H1 (cell line): ENCODE data around the gene CLEC4F. TPM values are rescaled to one million over a fixed set of nuclear protein-coding genes. Genes with fewer than 3 reads are reported as not detected.
A peak's percentile ranks its signal among the peaks of the same experiment; 100 is the strongest.

ENCODE experiments used
- CTCF ChIA-PET: fragments of 300-600 bp; sonication (Branson Sonifier 250); formaldehyde crosslinking; loops from one replicate; lab custom pipeline; 2021; ENCODE audit not compliant: partially characterized antibody; lab: Charles Lee
- POLR2A ChIA-PET: fragments of 300-600 bp; sonication (Branson Sonifier 250); formaldehyde crosslinking; loops from one replicate; lab custom pipeline; 2021; ENCODE audit warnings: inconsistent platforms; ENCODE audit not compliant: partially characterized antibody; lab: Charles Lee
- DNase-seq, 2 experiments: peaks; one replicate each; pipeline versions ENCODE4 v3.0.0 to v3.0.0-alpha.2; 2010 to 2022; ENCODE audit warnings: low spot score in 2 of 2, low read depth in 1 of 2, mixed read lengths in 1 of 2
- FAIRE-seq: peaks from 2 replicates; lab custom pipeline; 2011; peaks lifted over from hg19 to GRCh38; lab: Jason Lieb, UNC
- H2AFZ ChIP-seq: 2 replicates; pipeline ENCODE4 v1.8.1; 2012; ENCODE audit warnings: low read length, inconsistent platforms
- H2AK5ac ChIP-seq: 2 replicates; pipeline ENCODE4 v1.6.1; 2013; ENCODE audit warnings: low read depth, low read length
- H2BK120ac ChIP-seq: replicated peaks from 2 replicates; pipeline ENCODE3; 2013; ENCODE audit warnings: low read depth, low read length, inconsistent platforms
- H2BK12ac ChIP-seq: 2 replicates; pipeline ENCODE4 v1.6.1; 2013; ENCODE audit warnings: low read depth, low read length
- H2BK15ac ChIP-seq: 2 replicates; pipeline ENCODE4 v1.6.1; 2013; ENCODE audit warnings: low read length
- H2BK20ac ChIP-seq: 2 replicates; pipeline ENCODE4 v1.6.1; 2013; ENCODE audit warnings: low read length
- H2BK5ac ChIP-seq: 2 replicates; pipeline ENCODE4 v1.6.1; 2013; ENCODE audit warnings: low read depth, low read length
- H3K14ac ChIP-seq: 2 replicates; pipeline ENCODE4 v1.6.1; 2013; ENCODE audit warnings: inconsistent platforms; ENCODE audit not compliant: insufficient read length
- H3K18ac ChIP-seq: 2 replicates; pipeline ENCODE4 v1.6.1; 2013; ENCODE audit warnings: low read length; ENCODE audit errors: extremely low read depth
- H3K23ac ChIP-seq: 2 replicates; pipeline ENCODE4 v1.6.1; 2013; ENCODE audit warnings: inconsistent platforms; ENCODE audit not compliant: insufficient read length
- H3K23me2 ChIP-seq: 2 replicates; pipeline ENCODE4 v1.6.1; 2013; ENCODE audit warnings: low read depth, low read length
- H3K27ac ChIP-seq: 2 replicates; pipeline ENCODE4 v1.6.1; 2011; ENCODE audit warnings: low read depth, low read length, inconsistent platforms
- H3K27me3 ChIP-seq, 4 experiments: replicated peaks in 1 of 4; 1 replicate in 1 of 4; 2 replicates in 3 of 4; pipeline versions ENCODE4 v1.6.1 to v1.8.1; 2011 to 2013; ENCODE audit warnings: low read length in 3 of 4, mild to moderate bottlenecking in 3 of 4, inconsistent platforms in 2 of 4, mixed read lengths in 2 of 4, moderate library complexity in 1 of 4; ENCODE audit not compliant: control insufficient read depth in 3 of 4, insufficient read depth in 3 of 4; ENCODE audit errors: extremely low read depth in 1 of 4
- H3K36me3 ChIP-seq, 4 experiments: 2 replicates each; pipeline versions ENCODE4 v1.6.1 to v1.8.1; 2011 to 2013; ENCODE audit warnings: mild to moderate bottlenecking in 4 of 4, low read length in 3 of 4, moderate library complexity in 2 of 4, control low read depth in 1 of 4, inconsistent platforms in 1 of 4; ENCODE audit not compliant: insufficient read depth in 4 of 4, control insufficient read depth in 2 of 4
- H3K4ac ChIP-seq: replicated peaks from 2 replicates; pipeline ENCODE3; 2013; ENCODE audit warnings: low read length, low read depth, mixed read lengths, inconsistent platforms; ENCODE audit not compliant: insufficient read length
- H3K4me1 ChIP-seq, 4 experiments: replicated peaks in 1 of 4; 1 replicate in 1 of 4; 2 replicates in 3 of 4; pipeline versions ENCODE4 v1.6.1 to v1.8.1; 2011 to 2013; ENCODE audit warnings: low read length in 3 of 4, inconsistent platforms in 2 of 4, mixed read lengths in 1 of 4; ENCODE audit not compliant: insufficient read depth in 4 of 4, control insufficient read depth in 3 of 4
- H3K4me2 ChIP-seq, 2 experiments: 2 replicates each; pipeline versions ENCODE4 v1.6.1 to v1.8.1; 2011 to 2013; ENCODE audit warnings: low read depth in 2 of 2, low read length in 2 of 2, control low read depth in 1 of 2, inconsistent platforms in 1 of 2, mild to moderate bottlenecking in 1 of 2; ENCODE audit not compliant: insufficient read depth in 1 of 2
- H3K4me3 ChIP-seq, 4 experiments: fragments of 200-600, 300-600 bp in 1 of 4; sonication (generic), shearing (Covaris generic), sonication (Bioruptor Twin) in 1 of 4; 2 replicates each; pipeline versions ENCODE4 v1.5.1 to v1.8.1; 2011 to 2016; ENCODE audit warnings: low read length in 4 of 4, low read depth in 3 of 4, control low read depth in 2 of 4, inconsistent platforms in 2 of 4, mild to moderate bottlenecking in 2 of 4, mixed read lengths in 1 of 4, moderate library complexity in 1 of 4; ENCODE audit not compliant: insufficient read depth in 2 of 4; ENCODE audit errors: extremely low read depth in 1 of 4
- H3K56ac ChIP-seq: replicated peaks from 2 replicates; pipeline ENCODE3; 2013; ENCODE audit warnings: low read depth, mild to moderate bottlenecking, mixed read lengths, low read length, inconsistent platforms; ENCODE audit not compliant: insufficient read length
- H3K79me1 ChIP-seq: 2 replicates; pipeline ENCODE4 v1.6.1; 2013; ENCODE audit warnings: low read depth, low read length, control low read depth
- H3K79me2 ChIP-seq, 2 experiments: 2 replicates each; pipeline versions ENCODE4 v1.6.1 to v1.8.1; 2012 to 2013; ENCODE audit warnings: low read length in 2 of 2, mild to moderate bottlenecking in 2 of 2, inconsistent platforms in 1 of 2; ENCODE audit not compliant: insufficient read depth in 2 of 2, control insufficient read depth in 1 of 2
- H3K9ac ChIP-seq, 4 experiments: replicated peaks in 1 of 4; 1 replicate in 1 of 4; 2 replicates in 3 of 4; pipeline versions ENCODE4 v1.6.1 to v1.8.1; 2011 to 2013; ENCODE audit warnings: low read depth in 3 of 4, low read length in 3 of 4, control low read depth in 2 of 4, mild to moderate bottlenecking in 2 of 4, moderate library complexity in 2 of 4, inconsistent platforms in 1 of 4; ENCODE audit errors: extremely low read depth in 1 of 4
- H3K9me3 ChIP-seq, 2 experiments: 2 replicates each; pipeline versions ENCODE4 v1.6.1 to v1.8.1; 2012 to 2013; ENCODE audit warnings: mild to moderate bottlenecking in 2 of 2, moderate library complexity in 2 of 2, control low read depth in 1 of 2, inconsistent platforms in 1 of 2, low read depth in 1 of 2, low read length in 1 of 2, mixed read lengths in 1 of 2; ENCODE audit not compliant: insufficient read depth in 2 of 2
- H4K20me1 ChIP-seq, 2 experiments: replicated peaks in 1 of 2; 2 replicates each; pipeline versions ENCODE3 to v1.8.1; 2011 to 2013; ENCODE audit warnings: inconsistent platforms in 2 of 2, low read length in 2 of 2, mild to moderate bottlenecking in 1 of 2; ENCODE audit not compliant: insufficient read depth in 2 of 2, control insufficient read depth in 1 of 2
- H4K5ac ChIP-seq: 2 replicates; pipeline ENCODE4 v1.6.1; 2013; ENCODE audit warnings: low read length, low read depth, mixed read lengths, inconsistent platforms; ENCODE audit not compliant: insufficient read length
- H4K8ac ChIP-seq: 2 replicates; pipeline ENCODE4 v1.8.0; 2013; ENCODE audit warnings: mild to moderate bottlenecking, moderate library complexity, low read length, inconsistent platforms; ENCODE audit not compliant: insufficient read depth; ENCODE audit errors: extremely low read depth
- H4K91ac ChIP-seq: replicated peaks from 2 replicates; pipeline ENCODE3; 2013; ENCODE audit warnings: low read length, mixed read lengths, inconsistent platforms; ENCODE audit not compliant: insufficient read length
- BACH1 ChIP-seq: IDR thresholded peaks from 2 replicates; pipeline ENCODE4 v1.6.1; 2012; ENCODE audit warnings: low read length, improper control_type of control experiment
- CBX5 ChIP-seq: fragments of 300-800, 300-1000 bp; sonication (generic); IDR thresholded peaks from 2 replicates; pipeline ENCODE4 v1.7.1; 2016; ENCODE audit warnings: antibody characterized with exemption, low read length, low read depth
- EGR1 ChIP-seq: IDR thresholded peaks from 2 replicates; pipeline ENCODE4 v1.6.1; 2011; ENCODE audit warnings: low read depth, low read length, borderline replicate concordance
- KDM1A ChIP-seq: fragments of 200-600, 300-600 bp; sonication (generic); IDR thresholded peaks from 2 replicates; pipeline ENCODE4 v1.7.1; 2016; ENCODE audit warnings: mild to moderate bottlenecking, low read length, borderline replicate concordance
- NANOG ChIP-seq: IDR thresholded peaks from 2 replicates; pipeline ENCODE4 v1.6.1; 2011; ENCODE audit warnings: low read length, low read depth, mild to moderate bottlenecking, inconsistent platforms; ENCODE audit not compliant: insufficient read depth, poor library complexity, severe bottlenecking
- PHF8 ChIP-seq: fragments of 200-600 bp; sonication (generic); conservative IDR thresholded peaks from 2 replicates; pipeline ENCODE4 v1.7.1; 2012; ENCODE audit warnings: low read depth, mild to moderate bottlenecking, inconsistent platforms, low read length, moderate library complexity
- RAD21 ChIP-seq, 2 experiments: IDR thresholded peaks in 1 of 2; conservative IDR thresholded peaks in 1 of 2; 2 replicates each; pipeline ENCODE4 v1.6.1; 2011; ENCODE audit warnings: low read depth in 2 of 2, low read length in 2 of 2, improper control_type of control experiment in 1 of 2, inconsistent platforms in 1 of 2, mild to moderate bottlenecking in 1 of 2, moderate library complexity in 1 of 2
- SP1 ChIP-seq: IDR thresholded peaks from 2 replicates; pipeline ENCODE4 v1.6.1; 2011; ENCODE audit warnings: low read depth, low read length
- SUZ12 ChIP-seq: fragments of 200-600 bp; sonication (generic); IDR thresholded peaks from 2 replicates; pipeline ENCODE4 v1.6.1; 2012; ENCODE audit warnings: mild to moderate bottlenecking, inconsistent platforms, low read length, moderate library complexity, mixed read lengths
- TAF7 ChIP-seq: optimal IDR thresholded peaks from 2 replicates; pipeline ENCODE3; 2011; ENCODE audit warnings: low read depth, mild to moderate bottlenecking, inconsistent platforms, low read length, moderate library complexity, borderline replicate concordance
- YY1 ChIP-seq: IDR thresholded peaks from 2 replicates; pipeline ENCODE4 v1.6.1; 2011; ENCODE audit warnings: low read depth, mild to moderate bottlenecking, low read length
- WGBS, 2 experiments: shearing (Covaris generic) in 1 of 2; methylation state at CpG; one replicate each; pipeline versions ENCODE4 v1.1.6 to v1.1.7; 2013 to 2015; ENCODE audit warnings: low lambda C conversion rate in 2 of 2, mixed read lengths in 2 of 2, inconsistent platforms in 1 of 2, low coverage in 1 of 2, missing lambda C conversion rate in 1 of 2; ENCODE audit not compliant: insufficient replicate concordance in 2 of 2, insufficient coverage in 1 of 2, insufficient read length in 1 of 2; ENCODE audit errors: extremely low coverage in 1 of 2, missing lambda C conversion rate in 1 of 2; 5-methylcytosine and 5-hydroxymethylcytosine counted together
- polyA plus RNA-seq, 7 experiments: library from polyadenylated mRNA; depleted of rRNA in 3 of 7; stranded (reverse) in 5 of 7; unstranded in 2 of 7; fragments of >200 nt in 5 of 7; fragments of 200-250 nt in 2 of 7; gene quantifications; 1 replicate in 5 of 7; 2 replicates in 1 of 7; 4 replicates in 1 of 7; pipeline versions ENCODE4 v1.2.1 to v1.2.3, GENCODE V29; 2011 to 2013; ENCODE audit warnings: missing spikeins in 2 of 7, mixed read lengths in 2 of 7
- total RNA-seq: library from RNA; stranded (reverse); fragmentation: NEBNext Ultra II Directional; extraction: Animal tissue kit (Norgen Biotek cat#: 25700); gene quantifications from 2 replicates; pipeline ENCODE4 v1.2.1, GENCODE V29; 2021
- TF ChIP-seq, protein P1 (sequence below): IDR thresholded peaks from 2 replicates; pipeline ENCODE4 v1.6.1; 2012; ENCODE audit warnings: low read length, inconsistent platforms

CLEC4F gene
- total and polyA plus RNA-seq, 2 of the 8 experiments (the other 6 are each of a cell fraction or from before 2014, with no cell fraction given): not detected

DNA sequence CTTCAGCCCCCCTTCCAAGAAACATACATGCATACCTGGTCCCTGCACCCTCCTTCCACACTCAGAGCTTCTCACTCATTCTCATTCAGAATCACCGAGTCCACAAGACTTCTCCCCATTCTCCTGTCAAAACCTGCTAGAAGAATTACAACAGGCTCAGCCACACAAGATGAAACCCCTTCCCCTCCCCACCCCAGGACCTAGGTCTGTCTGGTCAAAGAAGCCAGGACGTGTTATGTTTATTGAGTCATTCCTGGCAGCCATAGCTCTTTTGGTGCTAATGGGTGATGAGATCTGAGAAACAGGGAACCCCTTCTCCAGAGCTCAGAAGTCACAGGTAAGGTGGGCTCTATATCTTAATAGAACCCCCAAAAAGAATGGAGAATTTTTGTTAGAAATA, 50.9 kb downstream of the CLEC4F start:
- Histone ChIP-seq H2BK5ac (no peak overlapping the region; the same call in 1 of the 2 replicates), H3K4me3 (no peak overlapping the region), H2AK5ac (no peak overlapping the region), H4K20me1 (peaks cover 0 to 1% of the 10 kb centered on the region in 2 experiments), H3K4me2 (no peak overlapping the region; a peak in 1 of 4 replicates), H4K91ac (no peak overlapping the region), H4K5ac (no peak overlapping the region), H2BK120ac (no peak overlapping the region), H3K27ac (no peak overlapping the region), H3K56ac (no peak overlapping the region), H3K23ac (no peak overlapping the region), H3K14ac (no peak overlapping the region), H3K4ac (no peak overlapping the region), H2BK20ac (no peak overlapping the region), H3K9me3 (no peaks in the 10 kb centered on the region), H3K36me3 (no peaks in the 10 kb centered on the region), H3K9ac (no peak overlapping the region), H2BK12ac (peak overlapping the region; percentile 85; the same call in 1 of the 2 replicates), H3K79me1 (no peaks in the 10 kb centered on the region), H3K4me1 (peaks cover 6 to 22% (median 14%) of the 10 kb centered on the region in 4 experiments; a peak in 6 of 7 replicates), H2BK15ac (no peak overlapping the region), H3K79me2 (peaks cover 15 to 24% of the 10 kb centered on the region in 2 experiments), H3K23me2 (peaks cover 3% of the 10 kb centered on the region), H3K27me3 (no peaks in the 10 kb centered on the region), H2AFZ (no peak overlapping the region), H3K18ac (no peak overlapping the region), H4K8ac (no peak overlapping the region)
- ChIA-PET POLR2A (interaction anchor here (0.6 to 2.6 kb wide), 8 partner anchors 11 to 490 kb away, joined by 3 to 15 read pairs (median 5); no protein-coding TSS in a partner anchor), CTCF (interaction anchor here (0.6 to 4.5 kb wide), 31 partner anchors 9 to 466 kb away, joined by 3 to 67 read pairs (median 4); partner anchors contain the start of gene FIGLA)
- DNase-seq (no peak), FAIRE-seq (no peak)
- WGBS, 2 experiments: 71% methylated on average over 2 of the region's 2 CpGs; no CpG with 5 or more reads in 1 of the 2 experiments
- TF ChIP-seq, protein P1, sequence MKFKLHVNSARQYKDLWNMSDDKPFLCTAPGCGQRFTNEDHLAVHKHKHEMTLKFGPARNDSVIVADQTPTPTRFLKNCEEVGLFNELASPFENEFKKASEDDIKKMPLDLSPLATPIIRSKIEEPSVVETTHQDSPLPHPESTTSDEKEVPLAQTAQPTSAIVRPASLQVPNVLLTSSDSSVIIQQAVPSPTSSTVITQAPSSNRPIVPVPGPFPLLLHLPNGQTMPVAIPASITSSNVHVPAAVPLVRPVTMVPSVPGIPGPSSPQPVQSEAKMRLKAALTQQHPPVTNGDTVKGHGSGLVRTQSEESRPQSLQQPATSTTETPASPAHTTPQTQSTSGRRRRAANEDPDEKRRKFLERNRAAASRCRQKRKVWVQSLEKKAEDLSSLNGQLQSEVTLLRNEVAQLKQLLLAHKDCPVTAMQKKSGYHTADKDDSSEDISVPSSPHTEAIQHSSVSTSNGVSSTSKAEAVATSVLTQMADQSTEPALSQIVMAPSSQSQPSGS: no peak
- TF ChIP-seq BACH1 (no peak), KDM1A (no peak), SP1 (no peak), TAF7 (no peak), SUZ12 (no peak), YY1 (no peak), RAD21 (IDR thresholded peaks at IDR 0.05 in 1 of 2, conservative IDR thresholded peaks at IDR 0.05 in 1 of 2; ENCODE audit: low read depth in 2 of 2, low read length in 2 of 2) (no peak), NANOG (no peak), PHF8 (no peak), EGR1 (no peak), CBX5 (no peak)
